ENCODE data around the gene TMEFF2. TPM values are rescaled to one million over a fixed set of nuclear protein-coding genes. Genes with fewer than 3 reads are reported as not detected.

The TMEFF2 gene
- total and polyA plus RNA-seq, 2 of the 8 experiments (the other 6 are each of a cell fraction or from before 2014, with no cell fraction given), result 0.91 to 3.7 TPM

DNA sequence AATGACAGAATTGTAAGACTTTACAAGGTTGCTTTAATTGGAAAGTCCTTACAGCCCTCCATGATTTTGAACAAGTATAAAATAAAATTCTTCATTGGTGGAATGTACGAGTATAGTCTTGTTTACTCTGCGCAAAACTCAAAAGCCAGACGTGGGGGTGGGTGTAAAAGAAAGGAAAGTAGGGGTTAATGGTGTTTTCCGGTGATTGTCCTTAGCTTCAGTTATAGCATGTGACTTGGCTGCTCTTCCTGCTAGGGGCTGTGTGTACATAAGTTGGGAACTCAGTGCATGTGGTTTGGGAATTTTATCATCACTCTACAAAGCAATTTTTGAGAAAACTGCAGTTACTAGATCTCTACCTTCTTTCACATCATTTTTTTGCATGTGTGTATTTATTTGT is 265.4 kb downstream of the TMEFF2 start (continued):
- TF ChIP-seq RAD21 (IDR thresholded peaks at IDR 0.05 in 1 of 2, conservative IDR thresholded peaks at IDR 0.05 in 1 of 2; ENCODE audit: low read depth in 2 of 2, low read length in 2 of 2) (no peak), SP1 (IDR thresholded peaks at IDR 0.05; ENCODE audit: low read depth, low read length) (no peak), POLR2AphosphoS5 (IDR thresholded peaks at IDR 0.05; ENCODE audit: low read depth, low read length) (no peak), CBX8 (IDR thresholded peaks at IDR 0.05; ENCODE audit: borderline replicate concordance, low read depth, low read length) (no peak), KDM4A (IDR thresholded peaks at IDR 0.05; ENCODE audit: low read depth, low read length, severe bottlenecking) (no peak), TEAD4 (IDR thresholded peaks at IDR 0.05; ENCODE audit: low read depth, low read length) (no peak), SRF (IDR thresholded peaks at IDR 0.05; ENCODE audit: low read depth, low read length) (no peak), HDAC6 (IDR thresholded peaks at IDR 0.05; ENCODE audit: low read depth, low read length) (no peak)

Measured in H1 (cell line).